HG03469 (cell line): Measurements from ENCODE around the gene GLDC.

Experiments
- ATAC-seq: cut with Tn5 transposase; IDR thresholded peaks from one replicate; pipeline ENCODE4 v1.9.1; 2021; ENCODE audit warnings: mild to moderate bottlenecking, moderate library complexity, moderate number of reproducible peaks; ENCODE audit not compliant: unreplicated experiment

Gene GLDC

GRCh38 chr9:6665628-6666027, 20.1 kb upstream of the GLDC start:
- no peak for ATAC-seq

- ATAC-seq, result no peak
Observed at GRCh38 chr9:6664204-6664680, 18.7 kb upstream of the GLDC start.

GRCh38 chr9:6660512-6660911, 15.0 kb upstream of the GLDC start:
- ATAC-seq, result no peak

GRCh38 chr9:6658628-6659353, 13.3 kb upstream of the GLDC start:
- ATAC-seq, result no peak

- no peak for ATAC-seq
Observed at GRCh38 chr9:6656614-6657300, 11.2 kb upstream of the GLDC start.

- ATAC-seq, result peak; percentile 88
Observed at GRCh38 chr9:6655036-6655435, 9.5 kb upstream of the GLDC start.

- ATAC-seq, result no peak
Observed at GRCh38 chr9:6646293-6646636, 736 bp upstream of the GLDC start.

- ATAC-seq, result peak; percentile 5
Observed at GRCh38 chr9:6645105-6645354, 499 bp downstream of the GLDC start.

- ATAC-seq, result no peak
Observed at GRCh38 chr9:6644346-6645104, 1.0 kb downstream of the GLDC start.

- ATAC-seq, result no peak
Observed at GRCh38 chr9:6641961-6642360, 3.6 kb downstream of the GLDC start.

- no peak for ATAC-seq
Observed at GRCh38 chr9:6641561-6641960, 4.0 kb downstream of the GLDC start.

GRCh38 chr9:6641056-6641455, 4.5 kb downstream of the GLDC start:
- no peak for ATAC-seq

GRCh38 chr9:6640268-6641051, 5.1 kb downstream of the GLDC start:
- no peak for ATAC-seq

- ATAC-seq, result no peak
Observed at GRCh38 chr9:6639622-6640021, 5.9 kb downstream of the GLDC start.

- no peak for ATAC-seq
Observed at GRCh38 chr9:6634444-6634843, 11.1 kb downstream of the GLDC start.

GRCh38 chr9:6633378-6633777, 12.2 kb downstream of the GLDC start:
- ATAC-seq, result no peak

GRCh38 chr9:6632516-6633183, 12.9 kb downstream of the GLDC start:
- peak; percentile 97 for ATAC-seq

GRCh38 chr9:6631207-6631512, 14.4 kb downstream of the GLDC start:
- no peak for ATAC-seq

- no peak for ATAC-seq
Observed at GRCh38 chr9:6630502-6631206, 14.9 kb downstream of the GLDC start.

GRCh38 chr9:6628704-6629103, 16.8 kb downstream of the GLDC start:
- ATAC-seq, result no peak
